K562 (cell line): ENCODE measurements around the gene CRADD. TPM values are rescaled to one million over a fixed set of nuclear protein-coding genes. Genes with fewer than 3 reads are reported as not detected.

Experiments used
- ATAC-seq: fragments of 200-7000 bp; cut with Tn5 transposase; 3 replicates; pipeline ENCODE4 v1.9.1; 2020; ENCODE audit warnings: moderate library complexity
- BruUV-seq: library from RNA; stranded (reverse); fragments of 400-500 nt; replicated peaks from 2 replicates; lab custom pipeline; 2021; lab: Mats Ljungman, UMichigan
- CTCF ChIA-PET: fragments of 300-600 bp; formaldehyde crosslinking; extraction: SDS; loops from one replicate; lab custom pipeline; 2021; ENCODE audit warnings: low intra/inter-chr PET ratio; lab: Yijun Ruan, JAX
- POLR2A ChIA-PET: fragments of 300-600, 350-650 bp; sonication (Branson Sonifier 250); formaldehyde crosslinking; extraction: SDS; loops from one replicate; lab custom pipeline; 2021; ENCODE audit warnings: antibody characterized with exemption, inconsistent platforms; lab: Yijun Ruan, JAX
- DNase-seq, 4 experiments: peaks; one replicate each; pipeline versions ENCODE4 v3.0.0 to v3.0.0-alpha.2; 2011 to 2018; ENCODE audit warnings: low spot score in 3 of 4, mixed read lengths in 3 of 4; ENCODE audit errors: extremely low read depth in 1 of 4
- FAIRE-seq: peaks from 2 replicates; lab custom pipeline; 2011; peaks lifted over from hg19 to GRCh38; lab: Jason Lieb, UNC
- H2AFZ ChIP-seq: 2 replicates; pipeline ENCODE4 v1.6.0; 2011; ENCODE audit warnings: low read depth, low read length, control low read depth, inconsistent platforms
- H3K27ac ChIP-seq: fragments of 200-600 bp; 3 replicates; pipeline ENCODE4 v1.8.0; 2011; ENCODE audit warnings: low read depth, mild to moderate bottlenecking, control low read depth, inconsistent platforms, low read length, moderate library complexity, mixed read lengths; ENCODE audit errors: extremely low read depth
- H3K27me3 ChIP-seq, 2 experiments: fragments of 300-600 bp in 1 of 2; 2 replicates in 1 of 2; 3 replicates in 1 of 2; pipeline versions ENCODE4 v1.6.0 to v1.8.0; 2011; ENCODE audit warnings: inconsistent platforms in 2 of 2, low read length in 2 of 2, mild to moderate bottlenecking in 1 of 2, mixed read lengths in 1 of 2, moderate library complexity in 1 of 2; ENCODE audit not compliant: control insufficient read depth in 2 of 2, insufficient read depth in 2 of 2
- H3K36me3 ChIP-seq: fragments of 300-600 bp; 3 replicates; pipeline ENCODE4 v1.8.0; 2011; ENCODE audit warnings: mild to moderate bottlenecking, low read length, inconsistent platforms; ENCODE audit not compliant: control insufficient read depth, insufficient read depth
- H3K4me1 ChIP-seq, 2 experiments: fragments of 200-600 bp in 1 of 2; replicated peaks in 1 of 2; 2 replicates in 1 of 2; 3 replicates in 1 of 2; pipeline versions ENCODE4 v1.5.1 to v1.8.0; 2011; ENCODE audit warnings: inconsistent platforms in 2 of 2, low read length in 2 of 2, mild to moderate bottlenecking in 1 of 2, mixed read lengths in 1 of 2, moderate library complexity in 1 of 2; ENCODE audit not compliant: control insufficient read depth in 2 of 2, insufficient read depth in 2 of 2
- H3K4me2 ChIP-seq: 2 replicates; pipeline ENCODE4 v1.6.1; 2011; ENCODE audit warnings: low read length, control low read depth, inconsistent platforms, mixed read lengths; ENCODE audit not compliant: insufficient read depth
- H3K4me3 ChIP-seq: fragments of 200-600 bp; sonication (generic), shearing (Covaris generic); 2 replicates; pipeline ENCODE4 v1.5.1; 2016; ENCODE audit warnings: control low read depth, inconsistent platforms
- H3K79me2 ChIP-seq: fragments of 200-600 bp; 3 replicates; pipeline ENCODE4 v1.8.0; 2011; ENCODE audit warnings: low read length, inconsistent platforms; ENCODE audit not compliant: control insufficient read depth, insufficient read depth
- H3K9ac ChIP-seq, 2 experiments: 2 replicates each; pipeline versions ENCODE4 v1.6.0 to v1.6.1; 2011; ENCODE audit warnings: low read depth in 2 of 2, low read length in 2 of 2, control low read depth in 1 of 2, inconsistent platforms in 1 of 2, mild to moderate bottlenecking in 1 of 2, mixed read lengths in 1 of 2; ENCODE audit not compliant: insufficient read depth in 1 of 2
- H3K9me1 ChIP-seq: one replicate; pipeline ENCODE4 v1.6.0; 2011; ENCODE audit warnings: inconsistent platforms, mild to moderate bottlenecking, low read length, moderate library complexity; ENCODE audit not compliant: control insufficient read depth, insufficient read depth
- H3K9me3 ChIP-seq: replicated peaks from 2 replicates; pipeline ENCODE4 v1.5.1; 2011; ENCODE audit warnings: low read depth, low read length, inconsistent platforms; ENCODE audit not compliant: control insufficient read depth, insufficient read depth
- H4K20me1 ChIP-seq: replicated peaks from 2 replicates; pipeline ENCODE4 v1.6.1; 2011; ENCODE audit warnings: low read length, inconsistent platforms, mixed read lengths; ENCODE audit not compliant: control insufficient read depth, insufficient read depth
- CHD4 ChIP-seq: fragments of 200-600 bp; sonication (generic); IDR thresholded peaks from 3 replicates; pipeline ENCODE4 v1.6.1; 2012; ENCODE audit warnings: low read depth, mild to moderate bottlenecking, mixed read lengths, low read length, inconsistent platforms; ENCODE audit not compliant: insufficient read depth, insufficient replicate concordance, poor library complexity, severe bottlenecking
- CTCF ChIP-seq, 3 experiments: IDR thresholded peaks in 2 of 3; conservative IDR thresholded peaks in 1 of 3; 2 replicates each; pipeline ENCODE4 v1.5.1; 2011 to 2012; ENCODE audit warnings: low read length in 3 of 3, mild to moderate bottlenecking in 3 of 3, control low read depth in 2 of 3, improper control_type of control experiment in 1 of 3, inconsistent platforms in 1 of 3, low read depth in 1 of 3, mixed read lengths in 1 of 3, moderate library complexity in 1 of 3; ENCODE audit not compliant: insufficient read depth in 2 of 3
- DDX20 ChIP-seq: fragments of 450-650 bp; IDR thresholded peaks from 2 replicates; pipeline ENCODE4 v1.6.1; 2016; ENCODE audit warnings: missing genetic modification characterization, low read depth, mild to moderate bottlenecking, missing compliant biosample characterization, moderate library complexity
- DLX4 ChIP-seq: fragments of 250-450 bp; sonication (Bioruptor Pico); IDR thresholded peaks from 2 replicates; pipeline ENCODE4 v1.6.1; 2021; ENCODE audit warnings: mild to moderate bottlenecking
- DNMT1 ChIP-seq: fragments of 450-650 bp; IDR thresholded peaks from 2 replicates; pipeline ENCODE4 v1.6.1; 2016; ENCODE audit warnings: antibody characterized with exemption, mild to moderate bottlenecking
- SMARCA4 ChIP-seq: fragments of 450-650 bp; IDR thresholded peaks from 2 replicates; pipeline ENCODE4 v1.6.1; 2016
- ZNF165 ChIP-seq: fragments of 250-450 bp; sonication (Bioruptor Pico); IDR thresholded peaks from 2 replicates; pipeline ENCODE4 v1.4.0; 2020; ENCODE audit warnings: borderline replicate concordance
- WGBS: fragments of 100-300 bp; shearing (Covaris generic); methylation state at CpG from one replicate; pipeline ENCODE4 v1.1.6; 2016; ENCODE audit warnings: low coverage, mixed read lengths; ENCODE audit not compliant: insufficient coverage; ENCODE audit errors: missing lambda C conversion rate; 5-methylcytosine and 5-hydroxymethylcytosine counted together
- in situ Hi-C: fragments of 300-500 bp; cut with MboI; formaldehyde crosslinking; loops from 4 replicates; pipeline ENCODE4 v1.15.0; 2018; ENCODE audit warnings: inconsistent platforms, mixed read lengths
- intact Hi-C: fragments of 100-400 bp; cut with micrococcal nuclease; formaldehyde crosslinking; loops from 2 replicates; pipeline ENCODE4 v1.14.2; 2022
- polyA plus RNA-seq, 8 experiments: library from polyadenylated mRNA; depleted of rRNA in 4 of 8; stranded (reverse) in 5 of 8; unstranded in 3 of 8; fragments of >200 nt; fragmentation: Nextera tagmentation in 2 of 8; fragmentation: Illumina TruSeq in 1 of 8; extraction: Ambion mirVana in 2 of 8; extraction: Trizol in 1 of 8; gene quantifications; 2 replicates each; pipeline versions ENCODE4 v1.2.1 to v1.2.3, GENCODE V29; 2011 to 2014; ENCODE audit warnings: inconsistent platforms in 1 of 8, missing spikeins in 1 of 8
- total RNA-seq, 7 experiments: library from RNA; depleted of rRNA in 6 of 7; stranded (reverse); fragments of >200 nt in 6 of 7; fragmentation: Illumina TruSeq in 2 of 7; extraction: Trizol in 2 of 7; gene quantifications; 2 replicates each; pipeline versions ENCODE4 v1.2.1 to v1.2.3, GENCODE V29; 2011 to 2021; ENCODE audit warnings: low replicate concordance in 1 of 7

CRADD gene
- total and polyA plus RNA-seq, 9 of the 15 experiments (the other 6 are each of a cell fraction or from before 2014, with no cell fraction given), result 20.5 to 41.1 (median 25.9) TPM

GRCh38 chr12:93683410-93683809 is 6.2 kb downstream of the CRADD start:
- WGBS, result 93% methylated on average over 5 of the region's 5 CpGs
- FAIRE-seq, result no peak
- TF ChIP-seq DDX20 (tag) (no peak), SMARCA4 (no peak), CHD4 (no peak), CTCF (IDR thresholded peaks at IDR 0.05 in 2 of 3, conservative IDR thresholded peaks at IDR 0.05 in 1 of 3; ENCODE audit: insufficient read depth in 2 of 3, low read depth in 1 of 3, low read length in 3 of 3) (0 out of 6 replicates have a peak, but pooled peaks of 1 of the 3 experiments have one; percentile 17), DLX4 (CRISPR knock-in tag) (no peak), DNMT1 (no peak), ZNF165 (CRISPR knock-in tag) (no peak)
- TF ChIP-seq, all 486 proteins: peak for 1
- peaks cover 8% of the 10 kb centered on the region; the same call in 2 of the 3 replicates for H3K36me3 ChIP-seq
- peak overlapping the region; percentile 66; the same call in 1 of the 2 replicates for H2AFZ ChIP-seq
- no peaks in the 10 kb centered on the region for H3K9me3 ChIP-seq
- no peaks in the 10 kb centered on the region for H3K9me1 ChIP-seq
- POLR2A ChIA-PET, result interaction anchor here (0.6 to 1.4 kb wide), 5 partner anchors 16 to 83 kb away, joined by 3 to 5 read pairs (median 3); no protein-coding TSS in a partner anchor
- H4K20me1 ChIP-seq, result no peaks in the 10 kb centered on the region
- CTCF ChIA-PET, result no interaction called here
- H3K4me1 ChIP-seq, result peaks cover 19 to 37% of the 10 kb centered on the region in 2 experiments
- no TSS peak for BruUV-seq
- H3K27ac ChIP-seq, result peak overlapping the region; percentile 44; the same call in 1 of the 3 replicates
- intact Hi-C loops (no loop called here), in situ Hi-C loops (no loop called here)
- H3K9ac ChIP-seq, result no peak overlapping the region
- peak; percentile 30 for ATAC-seq
- H3K4me2 ChIP-seq, result no peak overlapping the region
- no peaks in the 10 kb centered on the region for H3K27me3 ChIP-seq
- no peak overlapping the region for H3K4me3 ChIP-seq
- peaks cover 61% of the 10 kb centered on the region for H3K79me2 ChIP-seq
- DNase-seq, result no peak
